Stomach (tissue), 4 donors: ENCODE data around the gene DRP2.

ENCODE experiments used
- POLR2AphosphoS5 ChIP-seq, 3 donors: sonication (generic); formaldehyde crosslinking; IDR thresholded peaks; one replicate each; pipeline ENCODE4 v1.6.1; 2016; ENCODE audit warnings: antibody characterized with exemption in 3 of 3
- TF ChIP-seq, protein P1 (sequence below), 7 experiments: fragments of 450-650 bp in 4 of 7; fragments of 200-600 bp in 3 of 7; sonication (generic) in 3 of 7; IDR thresholded peaks; one replicate each; pipeline ENCODE4 v1.5.1; 2016 to 2019; ENCODE audit warnings: antibody characterized with exemption in 7 of 7, control low read depth in 2 of 7, mild to moderate bottlenecking in 1 of 7

DNA sequence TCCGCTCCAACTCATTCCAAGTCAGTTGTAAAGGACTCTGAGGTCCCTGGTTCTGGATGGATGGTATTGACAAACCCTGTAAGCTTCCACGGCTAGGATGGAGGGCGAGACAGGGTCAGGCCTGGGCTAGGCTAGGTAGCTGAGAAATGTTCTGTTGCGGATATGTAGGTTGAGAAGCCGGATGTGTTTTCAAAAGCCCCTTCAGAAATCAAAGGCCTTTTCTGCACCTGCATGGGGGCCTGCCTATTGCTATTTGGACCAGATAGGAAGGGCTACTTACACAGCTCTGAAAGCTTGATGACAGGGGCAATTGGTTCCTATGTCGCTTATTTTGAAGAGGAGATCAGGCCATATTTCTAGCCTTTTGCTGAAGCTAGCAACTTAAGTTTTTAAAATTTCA lies 1.9 kb upstream of the DRP2 start:
- no peak for TF ChIP-seq POLR2AphosphoS5 (IDR thresholded peaks at IDR 0.05)
- TF ChIP-seq, protein P1, sequence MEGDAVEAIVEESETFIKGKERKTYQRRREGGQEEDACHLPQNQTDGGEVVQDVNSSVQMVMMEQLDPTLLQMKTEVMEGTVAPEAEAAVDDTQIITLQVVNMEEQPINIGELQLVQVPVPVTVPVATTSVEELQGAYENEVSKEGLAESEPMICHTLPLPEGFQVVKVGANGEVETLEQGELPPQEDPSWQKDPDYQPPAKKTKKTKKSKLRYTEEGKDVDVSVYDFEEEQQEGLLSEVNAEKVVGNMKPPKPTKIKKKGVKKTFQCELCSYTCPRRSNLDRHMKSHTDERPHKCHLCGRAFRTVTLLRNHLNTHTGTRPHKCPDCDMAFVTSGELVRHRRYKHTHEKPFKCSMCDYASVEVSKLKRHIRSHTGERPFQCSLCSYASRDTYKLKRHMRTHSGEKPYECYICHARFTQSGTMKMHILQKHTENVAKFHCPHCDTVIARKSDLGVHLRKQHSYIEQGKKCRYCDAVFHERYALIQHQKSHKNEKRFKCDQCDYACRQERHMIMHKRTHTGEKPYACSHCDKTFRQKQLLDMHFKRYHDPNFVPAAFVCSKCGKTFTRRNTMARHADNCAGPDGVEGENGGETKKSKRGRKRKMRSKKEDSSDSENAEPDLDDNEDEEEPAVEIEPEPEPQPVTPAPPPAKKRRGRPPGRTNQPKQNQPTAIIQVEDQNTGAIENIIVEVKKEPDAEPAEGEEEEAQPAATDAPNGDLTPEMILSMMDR (IDR thresholded peaks at IDR 0.05): no peak
